Measurements from ENCODE around the gene GAB2. TPM values are rescaled to one million over a fixed set of nuclear protein-coding genes. Genes with fewer than 3 reads are reported as not detected.

GAB2 gene
- total RNA-seq, 4 donors from 2014 or later: 15.9 to 82.3 (median 21.1) TPM

GRCh38 chr11:78319453-78319955 lies 98.1 kb downstream of the GAB2 start:
- Histone ChIP-seq H3K36me3 (no peaks in the 10 kb centered on the region), H3K4me3 (no peak overlapping the region), H3K4me1 (peaks cover 0 to 8% of the 10 kb centered on the region in 2 donors), H3K27me3 (no peaks in the 10 kb centered on the region), H3K9me3 (no peaks in the 10 kb centered on the region), H3K27ac (peak overlapping the region; percentile 70 to 77)
- TF ChIP-seq POLR2A (IDR thresholded peaks at IDR 0.05) (no peak), CTCF (IDR thresholded peaks at IDR 0.05) (no peak)
- peak in 1 of 2 donors; percentile 50 for DNase-seq
- intact Hi-C loops (cut with DNase I; ENCODE audit: low total_unique reads): no loop called here

- intact Hi-C loops (cut with DNase I; ENCODE audit: low total_unique reads): no loop called here
- Histone ChIP-seq H3K36me3 (no peaks in the 10 kb centered on the region), H3K9me3 (no peaks in the 10 kb centered on the region), H3K4me3 (no peak overlapping the region), H3K27me3 (no peaks in the 10 kb centered on the region), H3K4me1 (peaks cover 0 to 8% of the 10 kb centered on the region in 2 donors), H3K27ac (peak overlapping the region; percentile 70 to 77)
- TF ChIP-seq CTCF (IDR thresholded peaks at IDR 0.05) (no peak), POLR2A (IDR thresholded peaks at IDR 0.05) (no peak)
- DNase-seq: no peak
Observed at GRCh38 chr11:78318321-78319114, 99.1 kb downstream of the GAB2 start.

GRCh38 chr11:78315724-78316123 lies 101.9 kb downstream of the GAB2 start:
- Histone ChIP-seq H3K36me3 (no peaks in the 10 kb centered on the region), H3K4me3 (no peak overlapping the region), H3K4me1 (peaks cover 6 to 8% of the 10 kb centered on the region in 2 donors), H3K27me3 (no peaks in the 10 kb centered on the region), H3K9me3 (no peaks in the 10 kb centered on the region), H3K27ac (no peak overlapping the region)
- TF ChIP-seq CTCF (IDR thresholded peaks at IDR 0.05): no peak
- no peak for TF ChIP-seq POLR2A (IDR thresholded peaks at IDR 0.05)
- DNase-seq: no peak
- intact Hi-C loops (cut with DNase I; ENCODE audit: low total_unique reads): no loop called here

GRCh38 chr11:78314762-78315161 lies 102.9 kb downstream of the GAB2 start:
- H3K36me3 ChIP-seq: no peaks in the 10 kb centered on the region
- H3K27ac ChIP-seq: peak overlapping the region; percentile 16 to 39
- TF ChIP-seq POLR2A (IDR thresholded peaks at IDR 0.05): no peak
- no peak for TF ChIP-seq CTCF (IDR thresholded peaks at IDR 0.05)
- DNase-seq: no peak
- peaks cover 2 to 6% of the 10 kb centered on the region in 2 donors for H3K4me1 ChIP-seq
- no peaks in the 10 kb centered on the region for H3K9me3 ChIP-seq
- no peak overlapping the region for H3K4me3 ChIP-seq
- intact Hi-C loops (cut with DNase I; ENCODE audit: low total_unique reads): no loop called here
- no peaks in the 10 kb centered on the region for H3K27me3 ChIP-seq

GRCh38 chr11:78313898-78314297 lies 103.7 kb downstream of the GAB2 start:
- H3K27ac ChIP-seq: peak overlapping the region; percentile 0 to 16
- no peaks in the 10 kb centered on the region for H3K9me3 ChIP-seq
- intact Hi-C loops (cut with DNase I; ENCODE audit: low total_unique reads): no loop called here
- no peaks in the 10 kb centered on the region for H3K36me3 ChIP-seq
- H3K4me3 ChIP-seq: no peak overlapping the region
- TF ChIP-seq POLR2A (IDR thresholded peaks at IDR 0.05) (no peak), CTCF (IDR thresholded peaks at IDR 0.05) (no peak)
- H3K27me3 ChIP-seq: no peaks in the 10 kb centered on the region
- DNase-seq: no peak
- peaks cover 0 to 6% of the 10 kb centered on the region in 2 donors for H3K4me1 ChIP-seq
